GM18511 (cell line): ENCODE measurements around the gene NAV2.

Source experiments
- ATAC-seq: cut with Tn5 transposase; IDR thresholded peaks from one replicate; pipeline ENCODE4 v1.9.1; 2021; ENCODE audit warnings: mild to moderate bottlenecking, moderate library complexity; ENCODE audit not compliant: unreplicated experiment

Gene NAV2

DNA sequence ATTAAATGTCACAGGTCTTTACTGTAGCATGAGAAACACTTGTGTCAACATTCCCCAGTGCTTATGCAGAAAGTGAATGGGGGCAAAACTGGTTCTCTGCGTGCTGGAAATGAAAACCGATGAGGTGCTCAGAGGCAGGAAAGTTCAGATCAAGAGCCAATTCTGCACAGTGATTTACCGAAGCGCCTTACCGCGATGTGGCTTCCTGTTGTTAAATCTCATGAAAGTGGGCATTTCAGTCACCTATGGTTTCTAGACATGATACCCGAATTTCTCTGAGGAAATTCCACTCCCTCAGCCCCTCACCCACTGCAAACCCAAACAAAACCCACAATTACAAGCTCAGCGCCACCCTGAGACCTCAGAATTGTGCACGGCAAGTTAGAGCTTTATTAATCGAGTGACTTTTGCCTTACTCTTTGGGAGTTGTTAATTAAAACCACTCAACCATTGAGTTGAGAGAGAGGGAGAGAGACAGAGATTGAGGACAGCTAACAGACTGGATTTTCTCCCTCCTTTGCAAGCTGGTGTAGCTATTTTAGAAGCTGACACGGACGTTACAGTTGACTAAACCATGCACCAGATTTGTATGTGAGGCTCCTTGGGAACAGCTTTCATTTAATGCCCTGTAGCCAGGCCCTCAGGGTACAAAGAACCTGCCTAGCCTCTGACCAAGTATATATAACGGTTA, 251.2 kb downstream of the NAV2 start:
- ATAC-seq: no peak

DNA sequence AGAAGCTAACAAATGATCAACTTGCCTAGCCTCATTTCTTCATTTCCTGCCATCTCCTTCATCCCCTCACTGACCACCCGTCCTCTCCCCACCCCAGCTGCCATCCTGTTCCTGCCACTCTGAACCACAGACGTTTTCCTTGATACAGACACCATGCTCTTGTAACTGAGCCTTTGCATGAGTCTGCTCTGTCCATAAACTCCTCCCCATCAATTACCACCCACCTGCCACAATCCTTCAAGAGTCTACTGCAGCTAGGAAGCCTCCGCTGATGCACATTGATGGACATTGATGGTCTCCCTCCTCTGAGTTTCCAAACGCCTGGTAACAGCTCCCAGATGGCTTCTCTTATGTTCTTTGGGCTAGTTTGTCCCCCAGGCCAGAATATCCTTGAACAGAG, 253.8 kb downstream of the NAV2 start:
- no peak for ATAC-seq

DNA sequence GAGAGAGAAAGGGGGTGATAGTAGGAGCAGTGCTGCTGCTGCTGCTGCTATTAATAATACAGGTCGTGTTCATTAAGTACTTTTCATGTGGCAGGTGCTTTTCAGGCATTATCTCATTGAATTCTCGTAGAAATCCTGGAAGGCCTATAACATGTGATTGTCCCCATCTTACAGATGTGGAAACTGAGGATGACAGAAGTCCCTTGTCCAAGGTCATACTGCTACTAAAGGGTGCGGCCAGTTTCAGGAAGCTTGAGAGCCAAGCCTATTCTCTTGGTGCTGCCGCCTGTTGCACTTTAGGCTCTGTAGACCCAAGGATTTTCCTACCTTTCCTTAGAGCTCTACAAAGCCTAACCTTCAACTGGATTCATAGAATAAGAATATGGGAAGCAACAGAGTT, 254.3 kb downstream of the NAV2 start:
- no peak for ATAC-seq

DNA sequence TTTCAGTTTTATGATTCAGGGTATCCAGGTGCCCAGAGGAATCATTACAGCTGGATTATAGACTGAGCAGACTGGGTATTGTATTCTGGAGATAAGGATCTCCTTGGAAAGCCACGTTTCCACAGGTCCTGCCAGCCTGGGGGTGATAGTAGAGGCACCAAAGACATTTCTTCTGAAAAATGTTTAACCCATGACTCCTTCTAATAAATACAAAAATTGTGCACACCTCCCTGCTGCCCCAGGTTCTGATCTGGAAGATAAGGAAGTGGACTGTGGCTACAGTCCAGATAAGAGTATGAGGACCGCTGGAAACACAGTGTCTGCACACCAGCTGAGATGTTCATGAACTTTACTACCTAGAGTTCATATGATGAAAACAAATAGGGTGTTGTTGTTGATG, 255.2 kb downstream of the NAV2 start:
- no peak for ATAC-seq

DNA sequence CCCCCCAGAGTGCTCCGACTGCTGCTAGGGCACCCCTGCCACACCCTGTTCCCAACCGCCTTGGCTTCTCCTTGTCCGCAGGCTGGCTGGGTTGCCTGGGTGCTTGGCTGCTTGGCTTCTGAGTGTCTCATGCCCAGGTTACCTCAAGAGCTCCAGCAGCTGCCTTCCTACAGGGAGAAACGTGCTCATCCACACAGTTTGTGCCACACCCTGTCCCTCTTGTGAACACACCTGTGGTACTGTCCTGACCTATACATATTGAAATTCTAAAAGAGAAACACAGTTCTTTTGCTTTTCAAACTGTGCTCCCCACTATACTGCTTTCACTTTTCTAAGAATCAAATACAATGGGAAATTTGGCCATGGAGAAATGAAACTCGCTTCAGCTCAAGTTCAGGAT, 256.2 kb downstream of the NAV2 start:
- ATAC-seq: no peak

DNA sequence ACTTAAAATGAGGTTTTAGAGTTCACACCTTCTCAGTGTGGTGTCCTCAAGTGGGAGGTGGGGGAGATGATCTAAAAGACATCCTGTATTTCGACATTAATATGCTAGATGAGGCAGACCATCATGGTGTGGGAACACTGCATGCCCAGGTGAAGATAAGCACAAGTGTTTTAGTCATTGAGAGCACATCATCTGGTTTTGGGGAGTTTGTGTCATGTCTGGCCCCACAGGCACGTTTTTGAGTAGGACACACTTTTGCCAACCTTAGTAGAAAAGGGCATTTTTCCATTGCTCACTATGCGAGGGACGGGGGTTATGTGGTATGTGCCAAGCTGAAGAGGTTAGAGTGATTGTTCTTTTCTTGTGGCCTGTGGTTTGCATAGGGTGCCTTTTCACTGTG, 258.3 kb downstream of the NAV2 start:
- ATAC-seq: no peak

DNA sequence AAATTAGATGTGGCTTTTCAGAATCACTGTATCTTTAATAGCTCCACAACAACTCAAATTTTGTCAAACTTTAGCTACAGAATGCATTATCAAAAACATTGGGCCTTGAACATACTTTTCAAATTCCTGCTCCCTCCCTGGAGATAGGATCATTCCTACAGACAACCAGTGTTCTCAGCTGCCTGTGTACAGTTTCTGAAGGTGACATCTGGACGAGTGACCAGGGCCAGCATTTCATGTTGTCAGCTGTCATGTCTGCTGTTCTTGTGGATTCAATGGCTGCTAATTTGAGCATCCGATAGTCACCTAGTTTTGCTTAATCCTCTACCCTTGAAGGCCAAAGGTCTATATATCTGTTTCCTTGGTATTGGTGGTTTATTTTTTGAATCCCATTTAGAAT, 259.5 kb downstream of the NAV2 start:
- no peak for ATAC-seq

DNA sequence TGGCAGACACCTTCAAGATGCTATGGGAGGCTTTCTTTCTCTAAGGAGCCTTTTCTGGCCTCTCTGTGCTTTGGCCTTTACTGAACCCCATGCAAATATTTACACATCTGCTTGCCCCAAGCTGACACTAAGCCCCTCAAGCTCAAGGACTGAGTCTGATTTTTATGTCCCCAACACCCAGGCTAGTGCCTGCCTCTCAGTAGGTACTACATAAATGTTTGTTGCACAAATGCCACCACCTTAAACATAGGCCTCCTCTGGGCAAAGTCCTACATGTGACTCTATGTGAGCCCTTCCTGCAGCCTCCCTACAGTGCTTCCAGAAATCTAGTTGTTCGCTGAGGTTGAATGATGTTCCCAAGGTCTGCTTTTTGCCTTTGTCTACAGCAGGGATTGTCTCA, 260.0 kb downstream of the NAV2 start:
- no peak for ATAC-seq

DNA sequence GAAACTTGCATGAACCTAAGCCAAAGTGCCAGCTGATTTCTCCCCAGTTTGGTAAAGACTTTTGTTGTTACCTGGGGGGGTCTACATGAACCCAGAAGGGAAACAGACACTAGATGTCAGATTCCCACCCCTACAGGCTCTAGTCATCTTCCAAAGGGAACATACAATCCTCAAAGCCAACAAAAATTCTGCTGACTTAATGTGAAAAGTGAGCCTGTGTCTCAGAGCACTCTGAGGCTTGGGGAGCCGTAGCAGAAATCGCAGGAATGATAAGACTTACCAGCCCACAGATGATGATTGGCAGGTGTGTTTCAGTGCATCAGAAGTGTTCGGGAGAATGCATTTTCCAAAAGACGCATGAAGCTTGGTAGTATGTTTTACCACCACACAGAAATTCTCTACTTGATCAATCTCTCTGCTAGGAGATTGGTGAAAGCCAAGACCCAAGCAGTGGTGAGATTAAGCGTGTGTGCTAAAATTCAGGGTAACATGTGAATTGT, 260.5 kb downstream of the NAV2 start:
- ATAC-seq: no peak

DNA sequence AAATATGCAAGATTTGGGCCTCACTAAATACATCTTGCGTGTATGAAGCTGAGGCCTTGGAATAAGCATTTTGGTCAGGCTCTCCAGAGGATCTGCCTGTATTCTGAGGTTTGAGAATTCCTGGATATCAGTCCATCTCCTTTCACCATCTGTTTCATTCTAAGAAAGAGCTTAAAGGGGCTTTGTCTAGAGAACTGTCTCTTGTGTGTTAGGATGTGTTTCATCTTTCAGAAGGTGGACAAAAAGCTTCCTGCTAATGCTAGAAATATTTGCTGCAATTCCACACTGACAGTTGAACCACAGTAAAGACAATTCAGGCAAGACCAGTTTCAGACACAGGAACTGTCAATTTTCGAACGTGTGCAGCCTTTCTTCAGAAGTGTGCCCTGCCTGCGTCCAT, 262.2 kb downstream of the NAV2 start:
- no peak for ATAC-seq

DNA sequence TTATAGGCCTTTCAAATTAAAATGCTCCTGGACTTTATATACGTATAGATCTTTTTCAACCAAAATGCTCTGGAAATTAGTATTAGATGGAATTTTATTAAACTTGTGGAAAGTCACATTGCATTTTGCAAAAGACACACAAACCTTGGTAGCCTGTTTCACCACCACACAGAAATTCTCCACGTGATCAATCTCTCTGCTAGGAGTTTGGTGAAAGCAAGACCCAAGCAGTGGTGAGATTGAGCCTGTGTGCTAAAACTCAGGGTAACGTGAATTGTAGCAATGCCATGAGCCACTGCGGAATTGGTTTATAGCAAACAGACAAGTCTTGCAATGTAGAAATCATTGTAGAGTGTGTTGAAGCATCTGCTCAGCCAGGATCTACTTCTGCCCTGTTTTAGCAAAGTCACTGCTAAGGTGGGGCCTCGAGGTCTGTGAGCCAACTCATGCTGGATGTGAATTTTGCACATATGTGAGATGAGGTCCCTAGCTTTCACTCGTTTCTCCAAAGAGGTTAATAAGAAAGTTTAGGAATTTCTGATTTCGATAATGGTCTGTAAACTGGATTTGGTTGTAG, 262.9 kb downstream of the NAV2 start:
- ATAC-seq: no peak

DNA sequence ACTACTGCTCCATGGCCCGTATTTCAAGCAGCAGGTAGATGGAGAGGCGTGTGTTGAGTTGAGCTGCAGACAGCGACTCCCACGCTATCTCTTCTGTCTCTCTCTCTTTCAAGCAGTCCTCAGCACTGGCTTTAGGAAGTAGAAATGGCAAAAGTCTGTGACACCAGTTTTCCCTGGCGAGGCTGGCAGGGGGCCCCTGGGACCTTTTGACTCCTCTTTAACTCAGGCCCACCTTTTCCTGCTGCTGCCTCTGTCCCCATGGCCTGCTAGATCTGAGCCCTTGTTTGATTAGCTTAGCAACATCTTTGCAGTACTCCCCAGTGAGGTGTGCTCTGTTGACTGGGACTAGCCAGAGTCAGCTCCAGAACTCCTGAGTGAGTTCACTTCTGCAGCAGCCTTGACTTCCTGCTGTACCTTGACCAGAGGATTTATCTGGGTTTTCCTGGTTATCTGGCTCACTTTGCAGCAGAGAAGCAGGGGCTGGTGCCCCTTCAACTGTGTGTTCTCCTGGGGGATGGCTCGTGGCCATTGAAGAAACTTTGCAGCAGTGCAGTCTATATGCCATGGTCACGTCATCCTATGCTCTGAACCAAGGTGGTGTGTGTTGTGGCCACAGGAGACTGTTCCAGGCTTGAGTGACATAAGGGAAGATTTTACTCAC, 263.8 kb downstream of the NAV2 start:
- no peak for ATAC-seq

DNA sequence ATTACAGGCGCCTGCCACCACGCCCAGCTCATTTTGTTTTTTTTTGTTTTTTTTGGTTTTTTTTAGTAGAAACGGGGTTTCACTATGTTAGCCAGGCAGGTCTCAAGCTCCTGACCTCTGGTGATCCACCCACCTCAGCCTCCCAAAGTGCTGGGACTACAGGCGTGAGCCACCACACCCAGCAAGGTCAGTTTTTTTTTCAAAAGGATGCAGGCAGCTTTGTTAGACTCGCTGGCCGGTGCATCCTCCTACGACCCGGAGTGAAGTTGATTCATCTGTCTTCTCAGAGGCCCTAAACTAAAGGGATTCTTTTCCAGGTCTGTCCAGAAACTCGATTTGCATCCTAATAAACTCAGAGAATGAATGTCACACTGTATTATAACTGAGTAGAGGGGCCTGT, 265.3 kb downstream of the NAV2 start:
- no peak for ATAC-seq

DNA sequence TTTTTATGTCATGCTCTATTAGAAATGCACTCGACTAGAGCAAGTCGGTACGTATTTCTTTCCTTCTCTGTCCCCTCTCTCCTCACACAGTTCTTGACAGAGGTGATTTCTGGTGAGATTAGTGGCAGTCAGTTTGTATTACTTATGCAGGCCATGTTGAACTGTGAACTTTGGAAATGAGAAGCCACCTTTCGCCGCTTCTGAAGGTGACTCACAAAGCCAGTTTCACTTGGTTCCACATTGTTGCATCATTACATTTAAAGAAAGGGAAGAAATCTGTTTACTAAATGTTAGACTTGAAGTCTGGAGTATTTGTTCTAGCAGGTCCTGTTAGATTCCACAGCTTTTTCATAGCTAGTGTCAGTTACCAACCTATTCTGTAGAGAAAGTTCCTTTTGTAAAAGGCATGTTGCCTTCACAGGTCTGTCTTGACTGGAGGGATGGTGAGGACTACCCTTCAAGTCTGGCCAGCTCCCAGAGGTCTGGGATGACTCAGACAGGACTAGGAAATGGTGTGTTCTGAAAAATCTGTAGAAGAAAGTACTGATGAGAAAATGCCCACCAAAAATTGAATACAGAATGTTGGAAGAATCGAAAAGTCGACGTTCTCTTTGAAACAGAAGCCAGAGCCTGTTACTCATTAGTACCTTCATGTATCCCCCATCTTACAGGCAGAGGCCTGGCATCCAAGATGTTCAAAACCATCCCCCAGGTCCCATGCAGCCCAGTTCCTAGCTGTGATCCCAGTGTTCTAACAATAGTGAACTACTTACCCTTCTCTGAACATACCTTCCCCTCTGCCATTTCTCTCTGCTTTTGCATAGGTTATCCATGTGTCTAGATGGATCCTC, 266.3 kb downstream of the NAV2 start:
- peak; percentile 73 for ATAC-seq

DNA sequence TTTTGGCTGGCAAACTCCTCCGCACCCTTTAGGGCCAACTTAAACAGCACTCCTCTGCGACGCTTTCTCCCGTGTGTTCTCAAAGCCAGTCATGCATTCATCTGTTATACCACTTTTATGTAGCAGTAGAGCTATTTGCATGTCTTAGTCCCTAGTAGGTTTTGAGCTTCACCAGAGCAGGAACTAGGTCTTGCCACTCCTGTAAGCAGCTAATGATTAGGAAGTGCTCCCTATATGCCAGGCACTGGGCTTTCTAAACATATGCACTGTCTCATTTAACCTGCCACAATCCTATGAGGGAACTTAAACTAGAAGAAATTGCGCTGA, 266.8 kb downstream of the NAV2 start:
- ATAC-seq: peak; percentile 79

DNA sequence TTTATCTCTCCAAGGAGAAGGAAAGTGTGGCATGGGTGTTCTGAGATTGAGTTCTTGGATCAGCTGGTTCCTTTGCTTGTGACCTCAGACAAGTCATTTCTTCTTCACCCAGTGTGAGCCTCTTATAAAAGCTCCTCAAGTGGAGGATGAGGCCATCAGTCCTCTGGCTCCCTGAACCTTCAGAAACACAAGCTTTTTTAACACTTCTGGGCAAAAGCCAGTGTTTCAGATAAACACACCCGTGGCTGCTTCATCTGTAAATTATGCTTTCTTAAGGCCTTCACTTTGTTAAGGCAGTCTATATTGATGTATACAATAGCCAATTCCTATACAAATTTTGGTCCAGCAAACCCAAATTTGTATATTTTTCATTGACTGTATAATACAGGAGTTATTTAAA, 267.8 kb downstream of the NAV2 start:
- ATAC-seq: no peak

DNA sequence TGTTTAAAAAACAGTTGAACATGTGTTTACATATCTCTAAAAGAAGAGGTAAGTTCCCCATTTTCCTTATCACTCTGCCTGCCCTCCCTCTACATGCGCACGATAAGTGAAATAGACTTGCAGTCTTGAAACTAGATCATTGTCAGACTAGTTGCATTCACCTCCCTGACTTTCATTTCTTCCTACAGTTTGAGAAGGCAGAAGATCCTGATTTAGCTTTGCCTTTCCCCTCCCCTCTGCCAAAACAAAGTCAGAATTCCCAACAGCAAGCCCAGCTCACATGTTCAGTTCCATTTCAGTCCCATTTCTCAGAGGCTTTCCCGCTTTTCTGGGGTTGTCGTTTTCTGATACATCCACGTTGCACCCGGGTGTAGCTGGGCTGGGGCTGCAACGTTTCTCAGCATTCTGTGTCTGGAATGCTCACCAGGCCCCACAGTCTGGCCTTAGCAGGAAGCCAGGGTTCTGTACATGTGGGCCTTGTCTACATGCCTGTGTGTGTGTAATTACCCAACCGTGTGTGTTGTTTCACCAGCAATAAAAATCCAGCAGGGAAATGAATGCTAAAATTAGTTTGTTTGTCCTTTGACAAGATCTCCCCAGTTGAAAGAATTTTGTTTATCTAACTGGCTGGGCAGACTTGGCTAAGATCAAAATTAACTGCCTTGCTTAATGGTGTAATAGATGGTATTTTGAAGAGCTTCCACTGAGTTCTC, 268.5 kb downstream of the NAV2 start:
- ATAC-seq: no peak

DNA sequence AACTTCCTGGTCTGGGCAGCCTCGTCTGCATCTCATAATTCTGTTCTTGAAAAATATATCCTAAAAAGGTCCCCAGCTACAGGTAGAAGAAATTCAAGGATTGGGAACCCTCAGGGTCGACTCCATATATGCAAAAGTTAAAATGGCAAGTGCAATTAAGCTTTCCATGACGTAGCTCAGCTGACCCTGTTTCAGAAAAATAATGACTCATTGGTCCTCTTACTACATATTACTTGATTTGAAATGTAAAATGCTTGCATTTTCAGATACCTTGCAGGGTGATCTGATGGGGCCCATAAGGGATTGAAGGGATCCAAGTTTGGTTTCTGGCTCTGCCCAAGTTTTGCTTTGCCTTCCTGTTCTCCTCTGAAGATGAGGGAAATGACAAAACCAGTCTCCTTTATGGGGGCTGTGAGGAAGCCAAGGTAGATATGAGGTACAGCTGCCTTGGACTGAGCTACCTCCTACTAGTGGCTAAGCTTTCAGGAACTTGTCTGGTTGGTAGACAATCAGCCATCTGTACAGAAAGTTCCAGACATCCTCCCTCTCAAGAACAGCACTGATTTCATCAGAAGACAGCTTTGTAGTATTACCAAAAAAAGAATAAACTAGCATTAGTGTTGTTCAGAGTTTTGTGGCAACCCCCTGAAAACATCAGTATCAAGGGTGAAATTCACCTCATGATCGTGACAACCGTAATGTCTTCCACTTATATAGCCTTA, 270.3 kb downstream of the NAV2 start:
- ATAC-seq: no peak

DNA sequence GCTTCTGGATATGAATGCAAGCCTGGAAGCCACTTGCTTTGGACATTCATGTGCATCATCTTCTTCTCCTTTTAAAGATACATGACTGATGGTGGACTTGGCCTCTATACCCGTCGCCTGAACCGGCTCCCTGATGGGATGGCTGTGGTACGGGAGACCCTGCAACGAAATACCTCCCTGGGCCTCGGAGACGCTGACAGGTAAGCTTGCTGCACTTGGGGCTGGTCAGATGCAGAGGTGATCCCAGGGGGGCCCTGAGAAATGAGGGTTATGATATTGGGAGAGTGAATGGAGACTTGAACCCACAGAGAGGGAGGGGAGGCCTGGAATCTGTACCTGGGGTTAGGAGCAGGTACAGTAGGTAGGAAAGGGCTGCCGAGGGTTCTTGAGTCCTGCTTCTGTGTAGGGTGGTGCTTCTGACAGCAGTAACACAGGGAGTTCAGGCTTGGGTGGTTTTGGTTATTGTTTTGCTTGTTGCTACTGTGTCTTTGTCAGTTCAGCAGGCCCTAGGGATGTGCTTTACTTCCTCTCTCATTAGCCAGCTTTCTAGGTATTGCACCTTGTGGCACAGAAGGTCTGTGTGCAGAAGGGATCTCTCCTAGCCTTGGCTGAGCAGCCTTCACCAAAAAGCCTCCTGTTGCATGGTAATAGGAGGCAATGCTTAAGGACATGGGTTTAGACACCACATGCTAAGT, 271.6 kb downstream of the NAV2 start:
- peak; percentile 53 for ATAC-seq

DNA sequence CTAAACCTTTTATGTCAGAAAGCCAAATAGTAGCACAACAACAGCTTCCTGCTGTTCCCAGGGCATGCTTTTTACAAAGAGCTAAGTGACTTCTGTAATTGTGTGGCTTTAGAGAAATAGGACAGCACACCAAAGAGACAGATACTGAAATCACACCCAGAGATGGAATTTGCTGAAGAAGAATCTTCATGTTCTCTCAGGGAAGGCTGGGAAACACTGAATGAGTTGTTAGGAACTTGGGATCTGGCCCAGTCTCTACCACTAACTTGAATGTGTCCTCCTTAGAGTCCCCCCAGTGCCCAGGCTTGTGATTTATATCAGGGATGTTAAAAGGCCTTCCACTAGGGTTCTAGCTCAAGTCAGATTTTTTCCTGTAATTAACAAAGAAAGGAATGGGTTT, 272.5 kb downstream of the NAV2 start:
- ATAC-seq: no peak
